Stimulated activated CD4-positive, alpha-beta T cell treated with anti-CD3 and anti-CD28 coated beads, Interleukin-1b, Interleukin-23, amount 100 ng/mL, for 48 hours (primary cell): ENCODE data around the gene CALU.

Source experiments
- DNase-seq: peaks from one replicate; pipeline ENCODE4 v3.0.0-alpha.2; 2020

Gene CALU

DNA sequence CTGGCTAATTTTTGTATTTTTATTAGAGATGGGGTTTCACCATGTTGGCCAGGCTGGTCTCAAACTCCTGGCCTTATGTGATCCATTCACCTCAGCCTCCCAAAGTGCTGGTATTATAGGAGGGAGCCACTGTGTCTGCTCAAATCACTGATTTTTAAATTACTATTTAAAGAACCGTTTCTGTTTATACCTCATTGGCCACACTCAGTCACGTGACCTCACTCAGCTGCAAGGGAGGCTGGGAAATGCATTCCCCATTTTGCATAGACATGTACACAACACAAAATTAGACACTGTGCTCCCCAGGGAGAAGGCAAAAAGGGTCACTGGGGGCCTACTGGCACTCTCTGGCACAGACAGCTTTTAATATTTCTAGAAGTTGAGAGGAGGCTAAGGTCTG, 13.6 kb upstream of the CALU start:
- DNase-seq: no peak

DNA sequence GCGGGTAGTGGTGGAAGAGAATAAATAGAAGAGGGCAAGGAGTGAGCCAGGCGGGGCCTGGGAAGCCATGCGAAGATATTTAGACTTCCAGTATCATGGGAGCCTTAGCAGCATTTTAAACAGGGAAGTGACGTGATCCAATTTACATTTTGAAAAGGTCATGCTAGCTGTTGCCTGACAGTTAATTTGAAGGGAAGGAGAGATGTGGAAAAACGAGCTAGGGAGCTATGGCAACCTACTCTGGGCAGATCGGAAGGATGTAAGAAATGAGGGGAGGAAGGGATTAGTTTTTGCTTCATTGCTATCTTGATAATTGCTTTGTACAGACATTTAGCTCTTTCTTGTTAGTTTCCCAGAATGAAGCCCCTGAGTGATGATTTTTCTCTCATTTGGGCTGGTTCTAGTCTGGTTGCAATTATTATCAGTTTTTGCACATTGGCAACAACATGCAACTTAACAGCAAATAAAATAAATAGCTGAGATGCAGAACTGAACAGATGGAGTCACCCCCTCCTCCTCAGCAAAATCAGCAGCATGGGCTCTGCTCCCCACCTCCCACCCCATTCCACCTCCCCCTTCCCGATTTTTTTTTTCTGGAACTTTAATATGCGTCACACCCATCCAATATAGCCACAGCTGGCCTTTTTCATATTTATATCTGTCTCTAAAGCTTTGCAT, 13.0 kb upstream of the CALU start:
- no peak for DNase-seq

DNA sequence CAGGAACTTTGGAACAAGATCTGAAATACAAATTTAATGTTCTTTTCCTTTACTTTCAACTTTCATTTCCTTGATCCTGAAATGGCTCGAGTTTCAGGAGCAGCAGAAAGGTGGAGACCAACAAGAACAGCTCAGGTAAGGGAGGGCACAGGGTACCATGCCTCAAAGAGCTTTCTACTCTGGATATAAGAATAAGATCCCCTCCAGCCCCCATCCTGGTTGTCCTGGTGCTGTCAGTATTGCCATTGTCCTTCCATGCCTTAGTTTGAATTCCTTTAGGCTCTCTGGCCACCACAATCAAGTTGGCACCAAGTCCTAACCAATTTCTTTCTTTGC, 12.5 kb upstream of the CALU start:
- no peak for DNase-seq

DNA sequence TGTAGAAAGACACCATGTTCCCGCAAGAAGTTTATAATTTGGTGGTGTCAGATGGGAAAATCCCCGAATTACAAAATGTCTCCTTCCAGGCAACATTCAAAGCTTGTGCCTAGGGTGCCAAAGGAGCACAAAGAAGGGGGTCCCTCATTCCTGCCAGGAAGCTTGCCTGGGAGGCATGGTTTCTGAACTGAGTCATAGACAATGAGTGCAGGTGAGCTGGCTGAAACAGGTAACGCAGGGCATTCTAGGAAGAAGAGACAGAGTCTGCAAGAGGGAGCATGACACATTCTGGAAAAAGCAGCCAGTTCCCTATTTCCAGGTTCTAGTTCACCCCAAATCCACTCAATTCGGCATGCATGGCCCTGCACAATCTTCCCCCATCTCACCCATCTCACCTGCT, 11.9 kb upstream of the CALU start:
- DNase-seq: no peak

DNA sequence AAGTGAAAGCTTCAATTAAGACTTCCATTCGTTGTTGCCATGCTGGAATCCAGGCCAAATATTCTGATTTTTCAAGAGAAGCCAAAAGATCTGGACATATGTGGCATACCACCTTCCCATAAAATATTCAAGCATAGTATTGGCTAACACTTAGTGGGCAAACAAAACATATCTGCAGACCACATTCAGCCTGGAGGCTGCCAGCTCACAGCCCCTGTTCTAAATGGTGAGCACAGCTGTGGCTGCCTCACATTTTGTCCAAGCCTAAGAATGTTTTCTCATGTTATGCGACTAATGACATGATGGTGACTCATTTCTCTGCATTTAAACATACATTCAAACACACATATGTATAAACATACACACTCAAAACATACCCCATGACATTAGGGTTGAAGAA, 10.6 kb upstream of the CALU start:
- DNase-seq: no peak

DNA sequence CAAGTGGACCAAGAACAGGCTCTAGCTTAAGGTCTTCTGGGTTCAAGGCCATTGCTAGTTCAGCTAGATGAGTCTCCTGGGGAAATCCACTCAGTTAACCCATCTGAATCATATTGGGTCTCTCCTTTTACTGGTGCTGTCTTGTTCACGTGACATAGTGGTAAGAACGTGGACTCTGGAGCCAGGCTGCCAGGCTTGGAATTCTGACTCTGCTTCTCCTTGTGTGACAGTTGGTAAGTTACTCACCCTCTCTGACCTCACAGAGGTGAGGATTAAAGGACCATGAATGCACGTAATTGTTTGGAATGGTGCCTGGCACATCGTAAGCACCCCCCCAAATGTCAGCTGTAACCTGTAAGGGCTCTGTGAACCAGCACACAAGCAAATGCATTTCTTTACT, 9.7 kb upstream of the CALU start:
- no peak for DNase-seq

DNA sequence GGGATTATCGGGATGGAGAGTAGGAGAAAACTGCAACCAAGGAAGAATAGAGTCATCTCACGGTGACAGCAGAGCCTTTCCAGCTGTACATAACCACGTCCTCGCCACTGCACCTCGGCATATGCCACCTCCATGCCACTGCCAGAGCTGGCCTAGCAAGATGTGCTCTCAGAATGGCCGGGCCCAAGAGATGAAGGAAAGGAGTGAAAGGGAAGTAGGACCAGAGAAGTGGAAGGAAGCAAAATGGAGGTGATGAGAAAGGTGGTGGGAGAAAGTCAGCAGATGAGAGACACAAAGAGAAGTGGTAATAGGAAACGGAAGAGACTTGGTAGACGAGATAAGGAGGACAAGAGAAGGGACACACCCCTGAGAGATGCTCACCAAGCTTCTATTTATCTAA, 8.0 kb upstream of the CALU start:
- no peak for DNase-seq

DNA sequence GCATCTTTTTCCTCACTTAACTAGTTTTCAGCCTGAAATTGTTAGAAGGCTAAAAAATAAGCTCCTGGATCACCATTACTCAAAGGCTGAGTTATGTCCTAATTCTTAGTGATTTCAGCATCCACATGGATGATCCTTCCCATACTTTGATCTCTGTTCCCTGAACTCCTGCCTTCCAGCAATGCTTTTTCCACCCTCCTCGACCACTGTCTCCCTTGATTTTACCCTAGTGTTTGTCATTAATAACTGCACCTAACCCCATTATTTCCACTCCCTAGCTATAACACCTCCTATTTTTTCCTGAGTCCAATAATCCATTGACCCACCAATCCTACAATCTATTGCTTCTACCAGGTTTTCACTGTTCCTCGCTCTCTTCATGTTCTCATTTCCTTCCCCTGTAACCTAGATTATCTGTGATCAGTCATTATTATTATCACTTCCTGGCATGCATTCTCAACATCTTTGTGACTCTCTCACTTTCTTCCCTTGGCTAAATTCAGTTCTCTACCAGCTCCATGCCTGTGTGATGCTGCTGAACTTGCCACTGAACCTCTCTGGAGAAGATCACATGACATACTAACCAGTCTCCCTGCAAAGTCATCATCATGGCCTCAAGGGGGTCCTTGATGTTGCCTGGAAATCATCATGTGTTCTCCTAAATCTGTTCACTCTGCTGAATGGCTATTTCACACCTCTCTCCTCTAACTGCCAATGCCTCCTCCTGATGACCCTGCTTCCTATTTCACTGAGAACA, 6.5 kb upstream of the CALU start:
- no peak for DNase-seq

DNA sequence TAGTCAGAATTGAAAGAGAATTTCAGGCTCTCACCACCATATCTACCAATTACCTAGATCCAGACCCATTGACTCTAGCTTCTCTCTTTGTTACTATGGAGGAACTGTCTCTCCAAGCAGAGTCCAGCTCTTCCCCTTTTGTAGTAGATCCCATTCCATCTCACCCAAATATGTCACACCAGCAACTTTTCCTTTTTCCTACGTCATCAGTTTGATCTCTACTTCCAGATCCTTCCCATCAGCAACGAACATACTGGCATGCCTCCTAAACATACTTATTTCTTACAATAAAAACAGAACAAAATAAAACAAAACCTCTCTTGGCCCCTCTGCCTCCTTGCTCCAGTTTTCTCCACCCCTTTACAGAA, 5.9 kb upstream of the CALU start:
- DNase-seq: no peak

DNA sequence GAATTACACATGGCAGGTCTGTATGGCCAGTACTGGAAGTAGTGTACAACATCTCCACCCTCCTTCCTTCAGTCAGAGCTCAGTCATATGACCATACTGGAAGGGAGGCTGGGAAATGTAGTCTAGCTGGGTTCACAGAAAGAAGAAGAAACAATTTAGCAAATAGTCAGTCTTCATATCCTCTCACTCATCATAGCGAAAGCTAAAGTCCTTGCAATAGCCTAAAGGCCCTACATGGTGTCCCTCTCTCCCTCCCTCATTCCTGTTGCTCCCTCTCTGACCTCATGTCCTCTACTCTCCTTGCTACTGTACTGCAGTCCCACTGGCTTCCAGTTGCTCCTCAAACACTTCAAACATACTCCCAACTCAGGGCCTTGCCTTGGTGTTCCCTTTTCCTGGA, 4.3 kb upstream of the CALU start:
- DNase-seq: no peak

DNA sequence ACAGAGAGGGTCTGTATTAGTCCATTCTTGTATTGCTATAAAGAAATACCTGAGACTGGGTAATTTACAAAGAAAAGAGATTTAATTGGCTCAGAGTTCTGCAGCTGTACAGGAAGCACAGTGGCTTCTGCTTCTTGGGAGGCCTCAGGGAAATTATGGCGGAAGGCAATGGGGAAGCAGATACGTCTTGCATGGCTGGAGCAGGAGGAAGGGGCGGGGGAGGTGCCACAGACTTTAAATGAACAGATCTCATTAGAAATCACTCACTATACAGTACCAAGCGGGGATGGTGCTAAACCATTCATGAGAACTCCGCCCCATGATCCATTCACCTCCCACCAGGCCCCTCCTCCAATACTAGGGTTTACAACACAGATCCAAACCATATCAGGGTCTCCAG, 3.7 kb upstream of the CALU start:
- no peak for DNase-seq

DNA sequence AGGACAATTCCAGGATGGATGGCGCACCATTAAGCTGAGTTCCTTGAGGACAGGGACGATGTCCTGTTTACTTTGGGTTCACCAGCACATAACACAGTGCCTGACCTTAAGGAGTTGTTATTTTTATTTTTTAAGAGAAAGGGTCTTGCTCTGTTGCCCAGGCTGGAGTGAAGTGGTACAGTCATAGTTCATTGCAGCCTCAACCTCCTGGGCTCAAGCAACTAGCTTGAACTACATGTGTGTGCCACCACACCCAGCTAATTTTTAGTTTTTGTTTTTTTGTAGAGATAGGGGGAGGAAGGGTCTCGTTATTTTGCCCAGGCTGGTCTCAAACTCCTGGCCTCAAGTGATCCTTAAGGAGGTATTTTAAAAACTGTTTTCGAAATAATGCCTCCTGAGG, 1.7 kb upstream of the CALU start:
- no peak for DNase-seq

DNA sequence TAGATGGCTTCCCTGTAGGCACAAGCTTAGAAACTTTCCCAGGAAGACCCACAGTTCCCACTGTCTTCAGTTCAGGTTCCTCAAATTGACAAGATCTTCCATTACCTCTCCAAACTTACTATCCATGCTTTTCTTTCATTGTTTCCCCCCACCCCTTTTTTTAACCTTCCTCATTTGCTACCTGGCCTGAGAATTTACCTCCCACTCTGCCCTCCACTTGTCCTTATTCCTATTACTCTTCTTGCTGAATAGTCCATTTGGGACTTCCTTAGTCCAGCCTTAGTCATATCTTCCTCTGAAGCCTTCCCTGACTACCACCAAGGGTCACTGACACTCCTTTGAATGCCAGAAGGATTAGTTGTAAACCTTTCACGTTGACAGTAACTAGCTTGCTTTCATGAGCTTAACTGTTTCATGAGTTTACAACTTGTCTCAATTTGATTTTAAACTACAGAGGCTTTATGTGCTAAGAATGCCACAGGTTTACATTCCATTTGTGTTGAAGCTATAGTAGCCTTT, 1.2 kb upstream of the CALU start:
- DNase-seq: no peak

DNA sequence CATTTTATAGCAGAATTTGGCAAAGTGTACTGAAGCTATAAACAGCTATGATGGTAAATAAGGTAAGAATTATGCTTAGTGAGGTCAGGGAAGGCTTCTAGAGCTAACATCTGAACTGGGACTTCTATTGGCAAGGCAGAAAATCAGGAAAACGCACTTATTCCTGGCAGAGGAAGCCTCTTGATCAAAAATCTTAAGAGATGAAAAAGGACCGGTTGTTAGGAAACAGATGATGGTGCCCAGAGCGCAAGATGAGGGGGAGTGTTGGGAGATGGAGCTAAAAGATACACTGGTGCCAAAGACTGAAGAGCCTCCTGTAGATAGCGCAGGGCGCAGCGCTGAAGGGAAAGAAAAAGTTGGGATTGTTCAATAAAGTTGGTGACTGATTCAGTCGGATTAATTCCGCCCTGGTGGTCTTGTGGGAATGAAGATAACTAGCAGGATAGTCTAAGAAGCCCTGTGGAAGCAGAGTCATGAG, 550 bp upstream of the CALU start:
- DNase-seq: no peak

DNA sequence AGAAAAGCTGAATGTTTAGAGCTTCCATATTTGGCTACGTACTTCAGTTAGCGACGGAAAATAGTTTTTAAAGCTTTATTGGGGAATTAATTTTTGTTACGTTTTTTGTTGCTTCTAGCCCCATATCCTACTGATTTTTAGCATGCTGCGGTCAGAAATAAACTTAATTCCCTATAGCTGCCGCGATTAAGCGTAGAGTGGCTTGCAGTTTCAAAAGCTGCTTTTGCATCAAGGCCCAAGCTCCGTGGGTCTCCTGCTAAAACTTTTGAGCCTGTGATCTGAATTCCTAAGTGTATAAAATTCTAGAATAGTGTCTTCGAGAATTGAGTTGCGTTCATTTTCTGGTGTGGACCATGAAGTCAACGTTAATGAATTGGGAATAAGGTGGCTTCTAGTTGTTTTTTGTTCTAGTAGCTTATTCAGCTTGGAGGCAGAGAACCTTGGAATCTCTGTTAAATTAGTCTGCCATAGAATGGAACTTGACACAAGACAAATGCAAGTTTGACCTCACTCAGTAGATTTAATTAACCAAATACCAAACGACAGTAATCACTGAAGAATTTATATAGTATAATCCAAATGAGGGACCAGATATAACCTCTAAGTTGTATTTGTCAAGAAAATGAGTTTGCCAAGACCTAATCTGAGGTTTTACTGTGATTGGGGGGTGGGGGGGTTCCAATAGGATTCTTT, 977 bp downstream of the CALU start:
- no peak for DNase-seq

DNA sequence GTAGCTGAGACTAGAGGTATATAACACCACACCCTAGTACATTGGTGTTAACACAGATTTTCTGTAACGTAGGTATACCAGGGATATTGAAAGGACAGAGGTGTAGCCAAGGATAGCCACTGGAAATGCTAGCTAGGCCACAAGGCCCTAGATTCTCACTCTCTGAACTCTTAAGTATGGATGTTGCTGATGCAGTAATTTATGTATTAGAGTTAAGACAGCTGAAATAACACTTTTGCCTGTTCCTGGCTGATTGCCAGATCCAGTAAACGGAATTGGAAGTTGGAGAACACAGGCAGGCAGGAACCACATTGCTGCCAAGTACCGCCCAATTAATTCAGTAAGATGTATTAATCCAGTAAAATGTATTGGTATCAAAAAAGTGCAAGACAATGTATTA, 1.8 kb downstream of the CALU start:
- no peak for DNase-seq

DNA sequence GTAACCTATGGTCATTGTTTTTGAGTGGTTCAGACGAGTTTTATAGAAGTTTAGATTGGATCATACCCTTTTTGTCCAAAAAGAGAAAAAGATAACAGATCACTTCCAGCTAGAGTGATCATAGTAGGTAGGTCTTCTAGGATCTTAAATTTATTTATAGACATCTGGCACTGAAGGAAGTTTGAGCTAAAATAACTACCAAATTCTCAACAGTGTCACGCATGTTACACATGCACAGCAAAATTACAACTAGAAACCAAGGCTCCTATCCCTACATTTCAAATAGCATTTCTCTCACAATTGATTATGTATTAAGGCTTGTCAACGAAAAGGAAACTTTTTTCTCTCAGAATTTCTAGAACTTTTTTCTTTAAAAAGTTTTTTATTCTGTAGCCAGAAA, 2.3 kb downstream of the CALU start:
- DNase-seq: no peak

DNA sequence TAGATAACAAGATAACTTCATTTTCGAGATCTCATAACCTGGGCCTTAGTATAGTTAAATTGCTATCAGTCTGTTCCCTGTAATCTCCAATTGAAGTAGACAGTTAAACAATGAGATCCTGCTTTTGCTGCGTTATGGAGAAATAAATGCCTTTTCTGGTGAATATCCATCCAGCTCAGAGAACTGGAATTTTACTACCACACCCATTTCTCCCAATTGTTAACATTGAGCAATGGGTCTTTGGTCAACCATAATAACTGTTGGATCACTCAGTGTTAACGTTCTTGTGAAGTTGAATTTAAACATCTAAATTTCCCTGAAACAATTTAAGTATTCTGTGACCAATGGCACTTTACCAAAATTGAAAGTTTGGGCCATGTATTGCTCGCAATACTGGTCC, 3.0 kb downstream of the CALU start:
- DNase-seq: no peak

DNA sequence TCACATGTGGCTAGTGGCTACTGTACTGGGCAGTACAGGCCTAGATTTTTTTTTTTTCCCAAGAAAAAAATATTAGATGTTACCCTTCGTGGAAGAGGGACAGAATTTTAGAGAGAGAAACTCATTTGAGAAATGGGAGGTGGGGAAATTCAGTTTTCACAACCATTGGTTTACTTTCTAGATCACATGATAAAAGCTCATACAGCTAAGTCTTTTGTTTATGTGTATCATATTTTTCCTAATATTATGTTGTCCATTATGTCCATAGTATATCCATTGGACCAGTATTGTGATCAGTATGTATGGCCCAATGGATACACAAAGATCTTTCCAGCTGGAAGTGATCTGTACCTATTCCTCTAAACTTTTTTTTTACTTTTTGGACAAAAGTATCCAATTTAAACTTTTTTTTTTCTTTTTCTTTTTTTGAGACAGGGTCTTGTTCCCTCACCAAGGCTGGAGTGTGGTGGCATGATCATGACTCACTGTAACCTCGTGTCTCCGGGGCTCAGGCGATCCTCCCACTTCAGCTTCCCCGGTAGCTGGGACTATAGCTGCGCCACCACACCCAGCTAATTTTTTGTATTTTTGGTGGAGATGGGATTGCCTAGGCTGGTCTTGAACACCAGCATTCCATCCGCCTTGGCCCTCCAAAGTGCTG, 4.1 kb downstream of the CALU start:
- no peak for DNase-seq

DNA sequence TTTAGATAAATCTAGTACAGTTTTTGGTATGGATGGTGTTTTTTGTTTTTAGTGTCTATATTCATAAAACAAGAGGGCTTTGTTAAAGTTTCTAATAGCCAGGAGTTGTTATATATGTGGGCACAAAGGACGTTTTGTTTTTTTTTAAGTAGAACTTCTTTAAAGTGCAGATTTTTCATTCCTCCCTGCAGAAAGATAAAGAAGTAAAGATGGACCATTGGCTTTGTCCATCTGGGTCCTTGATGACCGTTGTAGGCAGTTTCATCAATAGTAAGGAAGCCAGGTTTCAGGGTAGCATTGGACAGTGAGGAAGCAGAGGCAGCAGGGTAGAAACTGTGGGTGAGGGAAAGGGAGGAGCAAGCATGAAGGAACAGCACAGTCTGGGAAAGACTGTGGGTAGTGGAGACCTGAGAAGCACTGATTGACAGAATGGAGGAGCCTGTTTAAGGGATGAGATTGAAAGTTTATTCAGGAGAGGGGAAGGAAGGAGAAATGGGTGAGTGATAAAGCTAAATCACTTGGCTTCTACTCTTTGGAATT, 5.3 kb downstream of the CALU start:
- no peak for DNase-seq

DNA sequence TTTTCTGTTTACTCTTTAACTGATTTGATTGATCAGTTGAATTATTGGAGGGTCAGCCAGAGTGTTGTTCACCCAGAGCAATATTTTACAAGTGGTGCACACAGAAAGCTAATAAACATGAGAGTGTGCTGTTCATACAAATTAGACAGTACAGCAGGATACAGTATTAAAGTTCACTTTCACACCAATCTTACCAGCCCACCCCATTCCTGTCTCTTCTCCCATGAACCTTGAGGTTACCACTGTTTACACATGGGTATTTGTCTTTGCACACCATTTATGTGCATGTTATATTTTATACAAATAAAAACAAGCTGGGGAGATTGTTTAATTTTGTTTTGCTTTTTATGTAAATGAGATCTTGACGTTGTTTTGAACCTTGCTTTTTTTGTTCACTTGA, 6.5 kb downstream of the CALU start:
- no peak for DNase-seq

DNA sequence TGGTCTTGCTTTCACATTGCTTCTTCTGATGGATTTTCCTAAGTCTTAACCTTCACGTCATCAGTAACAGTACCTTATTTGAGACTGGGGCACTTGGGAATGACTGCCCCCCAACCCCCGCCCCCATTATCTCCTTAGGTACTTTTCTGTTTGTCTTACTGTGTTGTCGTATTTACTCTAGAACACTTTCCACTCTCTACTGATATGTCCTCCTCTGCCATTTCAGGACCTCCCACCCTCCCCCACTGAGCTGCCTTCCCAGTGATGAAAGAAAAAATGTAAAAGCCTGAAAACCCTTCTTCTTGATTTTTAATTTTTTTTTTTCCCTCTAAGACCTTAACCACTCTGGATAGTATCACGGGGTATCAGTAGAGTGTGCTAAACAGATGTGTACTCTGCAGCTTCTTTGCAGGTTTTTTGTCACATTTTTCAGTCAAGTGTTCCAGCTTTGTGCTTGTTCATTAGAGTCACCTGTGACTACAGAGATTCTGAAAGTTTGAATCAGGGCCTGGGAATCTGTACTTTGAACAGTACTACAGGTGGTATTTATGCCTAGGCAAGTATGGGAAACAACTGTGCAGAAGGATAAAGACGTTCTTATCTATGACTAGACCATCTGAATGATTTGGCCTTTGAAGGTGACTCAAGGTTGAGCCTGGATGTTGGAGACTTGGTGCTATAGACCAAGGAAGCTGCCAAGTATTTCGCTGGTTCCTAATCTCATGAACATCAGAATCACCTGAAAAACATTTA, 8.3 kb downstream of the CALU start:
- no peak for DNase-seq

DNA sequence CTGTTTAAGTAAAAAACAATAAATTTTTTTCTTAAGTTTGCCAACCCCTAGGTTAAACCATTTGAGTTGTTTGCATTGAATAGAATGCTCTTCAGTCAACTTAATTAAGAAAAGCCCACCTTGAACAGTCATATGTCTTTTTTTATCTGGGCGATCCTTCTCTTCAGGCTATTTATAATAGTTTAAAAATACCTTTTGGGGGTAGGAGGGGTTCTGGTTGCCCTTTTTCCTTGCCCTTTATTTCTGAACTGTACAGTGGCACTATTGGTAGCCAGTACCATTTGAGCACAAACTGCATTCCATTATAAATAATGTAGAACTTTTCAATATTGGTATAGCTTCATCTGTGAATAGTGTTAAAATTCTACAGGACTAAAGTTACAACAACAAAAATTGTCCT, 13.1 kb downstream of the CALU start:
- DNase-seq: no peak
